ENCODE measurements around the gene MISP. TPM values are rescaled to one million over a fixed set of nuclear protein-coding genes. Genes with fewer than 3 reads are reported as not detected.
"Not testable (repeated sequence)": the region's sequence is repeated elsewhere in the genome, so short reads cannot be mapped to it uniquely, and the experiment has no call there.

MISP gene
- total RNA-seq = 0.18 and 1.0 TPM in 2 replicates

- DNase-seq (ENCODE audit: extremely low read depth, low read depth, low spot score) = no peak
These were observed at the start of gene MISP for GRCh38 chr19:750640-751423. MISP (plus strand) TSS chr19:751112; CDS start chr19:756947, 5,835 bp downstream.

GRCh38 chr19:702847-703246 is 48.1 kb upstream of the MISP start:
- DNase-seq (ENCODE audit: extremely low read depth, low read depth, low spot score) = not testable (repeated sequence)

- no peak for DNase-seq (ENCODE audit: extremely low read depth, low read depth, low spot score)
These were observed 47.6 kb upstream of the MISP start for GRCh38 chr19:703329-703650.

- DNase-seq (ENCODE audit: extremely low read depth, low read depth, low spot score) = no peak
These were observed 47.1 kb upstream of the MISP start for GRCh38 chr19:703651-704446.

GRCh38 chr19:704447-704741 is 46.5 kb upstream of the MISP start:
- no peak for DNase-seq (ENCODE audit: extremely low read depth, low read depth, low spot score)

- no peak for DNase-seq (ENCODE audit: extremely low read depth, low read depth, low spot score)
These were observed 42.5 kb upstream of the MISP start, which contains the start of gene PALM for GRCh38 chr19:708154-709143. PALM (plus strand) TSS chr19:708935; CDS start chr19:709147, 212 bp downstream.

GRCh38 chr19:709196-709964 is 41.5 kb upstream of the MISP start:
- no peak for DNase-seq (ENCODE audit: extremely low read depth, low read depth, low spot score)

GRCh38 chr19:709965-710571 is 40.8 kb upstream of the MISP start:
- no peak for DNase-seq (ENCODE audit: extremely low read depth, low read depth, low spot score)

- DNase-seq (ENCODE audit: extremely low read depth, low read depth, low spot score) = no peak
These were observed 40.1 kb upstream of the MISP start for GRCh38 chr19:710767-711166.

GRCh38 chr19:711254-711653 is 39.7 kb upstream of the MISP start:
- no peak for DNase-seq (ENCODE audit: extremely low read depth, low read depth, low spot score)

- no peak for DNase-seq (ENCODE audit: extremely low read depth, low read depth, low spot score)
These were observed 35.6 kb upstream of the MISP start for GRCh38 chr19:715347-715746.

GRCh38 chr19:718251-718951 is 32.5 kb upstream of the MISP start:
- no peak for DNase-seq (ENCODE audit: extremely low read depth, low read depth, low spot score)

GRCh38 chr19:718991-719512 is 31.9 kb upstream of the MISP start:
- no peak for DNase-seq (ENCODE audit: extremely low read depth, low read depth, low spot score)

GRCh38 chr19:719636-720344 is 31.1 kb upstream of the MISP start:
- no peak for DNase-seq (ENCODE audit: extremely low read depth, low read depth, low spot score)

GRCh38 chr19:720345-721160 is 30.4 kb upstream of the MISP start:
- no peak for DNase-seq (ENCODE audit: extremely low read depth, low read depth, low spot score)

- no peak for DNase-seq (ENCODE audit: extremely low read depth, low read depth, low spot score)
These were observed 28.3 kb upstream of the MISP start for GRCh38 chr19:722553-723101.

GRCh38 chr19:723247-723646 is 27.7 kb upstream of the MISP start:
- no peak for DNase-seq (ENCODE audit: extremely low read depth, low read depth, low spot score)

All from glomerular endothelial cell (primary cell).